IPS DF 6.9 (cell line): ENCODE data around the gene ZNF2.

Source experiments
- DNase-seq: peaks from one replicate; pipeline ENCODE4 v3.0.0-alpha.2; 2013; ENCODE audit warnings: low read depth, low spot score
- H3K27ac ChIP-seq: one replicate; pipeline ENCODE4 v1.5.1; 2013; ENCODE audit warnings: low read length, control low read depth
- H3K27me3 ChIP-seq: 2 replicates; pipeline ENCODE4 v1.6.1; 2013; ENCODE audit warnings: mild to moderate bottlenecking, low read length; ENCODE audit not compliant: control insufficient read depth, insufficient read depth
- H3K36me3 ChIP-seq: 2 replicates; pipeline ENCODE4 v1.6.1; 2013; ENCODE audit warnings: low read length; ENCODE audit not compliant: control insufficient read depth, insufficient read depth
- H3K4me1 ChIP-seq: 2 replicates; pipeline ENCODE4 v1.6.1; 2013; ENCODE audit warnings: low read length; ENCODE audit not compliant: control insufficient read depth, insufficient read depth
- H3K4me3 ChIP-seq: 2 replicates; pipeline ENCODE4 v1.5.1; 2013; ENCODE audit warnings: mild to moderate bottlenecking, low read length
- H3K9me3 ChIP-seq: 2 replicates; pipeline ENCODE4 v1.6.1; 2013; ENCODE audit warnings: low read length, inconsistent platforms; ENCODE audit not compliant: control insufficient read depth, insufficient read depth
- WGBS: extraction: QIAGEN DNeasy Blood & Tissue Kit; methylation state at CpG from one replicate; pipeline ENCODE4 v1.1.7; 2013; ENCODE audit warnings: mixed read lengths, missing lambda C conversion rate; ENCODE audit not compliant: insufficient read length, insufficient coverage; 5-methylcytosine and 5-hydroxymethylcytosine counted together

The ZNF2 gene

DNA sequence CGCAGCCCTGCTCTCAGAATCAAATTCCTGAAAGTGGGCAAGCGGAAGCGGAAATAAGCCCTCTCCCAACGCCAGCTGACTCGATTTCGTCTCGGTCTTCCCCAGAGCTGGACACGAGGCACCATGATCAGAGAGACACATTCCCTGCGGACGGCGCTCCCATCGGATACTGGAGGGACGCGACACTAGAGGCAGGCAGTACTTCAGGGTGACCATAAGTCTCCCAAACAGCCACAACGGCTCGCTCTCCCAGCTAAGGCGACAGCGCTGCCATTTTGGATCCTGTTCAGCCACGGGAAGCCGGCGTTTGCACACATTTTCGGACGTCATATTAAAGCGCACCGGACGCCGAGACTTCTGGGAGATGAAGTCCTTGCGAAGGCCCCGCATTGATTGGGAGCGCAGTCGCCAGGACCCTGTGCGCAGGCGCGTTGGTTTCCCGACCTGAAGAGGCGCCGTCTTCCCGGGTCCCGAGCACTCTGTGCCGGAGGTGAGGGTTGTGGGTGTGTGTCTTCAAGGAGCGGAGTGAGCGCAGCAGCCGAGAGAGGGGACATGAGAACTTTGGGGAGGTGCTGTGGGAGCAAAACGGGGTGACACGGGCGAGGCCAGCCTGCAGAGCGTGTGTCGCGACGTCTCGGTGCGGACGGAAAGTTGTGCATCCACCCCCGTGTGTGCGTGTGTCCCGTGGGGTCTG, at the start of gene ZNF2:
Gene ZNF2, plus strand, starts transcription at position 439 of the 694 bp plus-strand sequence. CDS start 10,418 bp downstream, outside the sequence.
- Histone ChIP-seq H3K36me3 (no peaks in the 10 kb centered on the region), H3K4me1 (no peaks in the 10 kb centered on the region), H3K27ac (no peak within 1 kb of the TSS), H3K27me3 (no peaks in the 10 kb centered on the region), H3K4me3 (peak within 1 kb of the TSS; percentile 82), H3K9me3 (no peaks in the 10 kb centered on the region)
- DNase-seq: peak; percentile 92
- WGBS: no CpG with 5 or more reads among the region's 56 CpGs

DNA sequence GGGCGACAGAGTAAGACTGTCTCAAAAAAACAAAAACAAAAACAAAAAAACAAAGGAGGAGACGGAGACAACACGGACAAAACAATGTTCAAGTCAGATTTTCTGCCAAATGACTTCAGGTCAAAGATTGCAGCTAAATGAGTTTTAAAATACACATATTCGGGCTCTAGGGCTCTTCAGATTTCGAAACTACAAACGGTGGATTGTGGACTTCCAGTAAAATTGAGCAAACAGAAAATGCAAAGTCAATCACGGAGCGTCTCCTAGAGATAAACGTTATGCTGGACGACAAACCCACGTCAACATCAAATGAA, 44.6 kb upstream of the ZNF2 start:
- no peaks in the 10 kb centered on the region for H3K36me3 ChIP-seq
- DNase-seq: no peak
- no CpG with 5 or more reads among the region's 11 CpGs for WGBS
- H3K27ac ChIP-seq: no peak overlapping the region
- H3K4me3 ChIP-seq: peak overlapping the region; percentile 62
- H3K9me3 ChIP-seq: no peaks in the 10 kb centered on the region
- H3K27me3 ChIP-seq: no peaks in the 10 kb centered on the region
- 0 out of 2 replicates have a peak, but pooled peaks cover 3% of the 10 kb centered on the region for H3K4me1 ChIP-seq

DNA sequence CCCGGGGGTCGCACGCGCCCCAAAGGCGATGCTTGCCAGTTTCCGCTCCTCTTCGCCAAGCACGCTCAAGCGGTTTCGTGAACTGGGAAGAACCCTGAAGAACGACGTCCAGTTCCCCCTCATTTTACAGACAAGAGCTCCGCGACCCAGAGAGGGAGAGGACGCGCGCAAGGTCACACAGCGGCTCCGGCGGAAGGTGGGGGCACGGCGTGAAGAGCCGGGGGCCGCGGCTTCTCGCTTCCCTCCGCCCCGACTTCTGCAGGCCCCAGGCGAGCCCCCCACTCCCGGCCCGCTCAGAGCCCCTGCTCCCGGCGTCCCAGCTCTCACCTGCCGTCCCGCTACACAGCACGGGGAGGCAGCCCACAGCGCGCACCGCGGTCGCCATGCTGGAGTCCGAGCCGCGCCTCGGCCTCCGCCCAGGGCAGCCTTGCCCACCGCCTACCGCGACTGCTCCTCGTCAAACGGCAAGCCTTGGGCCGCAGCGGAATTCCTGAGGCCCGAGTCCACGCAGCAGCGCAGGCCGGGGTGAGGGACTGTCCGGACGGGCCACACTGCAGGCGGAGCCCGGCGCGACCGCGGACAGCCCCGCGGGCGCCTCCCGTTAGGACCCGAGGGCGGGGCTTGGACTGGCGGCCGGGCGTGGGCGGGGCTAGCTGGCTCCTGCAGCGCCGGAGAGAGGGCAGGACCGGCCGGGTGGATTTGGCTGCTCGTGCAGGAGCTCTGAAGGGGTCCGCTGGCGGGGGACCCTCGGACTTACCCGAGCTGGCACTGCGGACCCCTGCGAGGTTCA, 44.0 kb upstream of the ZNF2 start, which contains the start of gene MRPS5:
Gene MRPS5, minus strand, starts transcription at position 402 of the 790 bp plus-strand sequence. Its CDS starts 17 bp downstream, at position 385.
- DNase-seq: peak; percentile 11
- Histone ChIP-seq H3K9me3 (no peaks in the 10 kb centered on the region), H3K36me3 (no peaks in the 10 kb centered on the region), H3K27me3 (no peaks in the 10 kb centered on the region), H3K4me1 (0 out of 2 replicates have a peak, but pooled peaks cover 3% of the 10 kb centered on the region), H3K4me3 (peak within 1 kb of the TSS; percentile 62), H3K27ac (no peak within 1 kb of the TSS)
- WGBS: no CpG with 5 or more reads among the region's 86 CpGs

DNA sequence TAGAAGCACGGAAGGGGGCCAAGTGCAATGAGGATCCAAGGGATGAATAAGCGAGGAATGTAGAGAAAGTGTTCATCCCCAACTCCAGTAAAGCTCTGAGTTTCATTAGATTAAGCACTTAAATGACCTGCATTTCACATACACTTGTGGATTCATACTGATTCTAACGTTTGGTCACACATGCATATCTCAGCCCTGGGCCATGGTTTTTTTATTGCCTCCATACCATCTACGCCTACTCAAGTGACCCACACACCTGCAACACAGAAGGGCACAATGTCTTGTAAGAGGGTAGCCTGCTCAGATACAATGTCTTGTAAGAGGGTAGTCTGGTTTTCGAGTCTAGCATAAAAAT, 43.4 kb upstream of the ZNF2 start:
- no peaks in the 10 kb centered on the region for H3K36me3 ChIP-seq
- H3K4me3 ChIP-seq: peak overlapping the region; percentile 62; the same call in 1 of the 2 replicates
- no peak for DNase-seq
- H3K27me3 ChIP-seq: no peaks in the 10 kb centered on the region
- H3K9me3 ChIP-seq: no peaks in the 10 kb centered on the region
- 0 out of 2 replicates have a peak, but pooled peaks cover 3% of the 10 kb centered on the region for H3K4me1 ChIP-seq
- H3K27ac ChIP-seq: no peak overlapping the region
- no CpG with 5 or more reads among the region's 5 CpGs for WGBS

DNA sequence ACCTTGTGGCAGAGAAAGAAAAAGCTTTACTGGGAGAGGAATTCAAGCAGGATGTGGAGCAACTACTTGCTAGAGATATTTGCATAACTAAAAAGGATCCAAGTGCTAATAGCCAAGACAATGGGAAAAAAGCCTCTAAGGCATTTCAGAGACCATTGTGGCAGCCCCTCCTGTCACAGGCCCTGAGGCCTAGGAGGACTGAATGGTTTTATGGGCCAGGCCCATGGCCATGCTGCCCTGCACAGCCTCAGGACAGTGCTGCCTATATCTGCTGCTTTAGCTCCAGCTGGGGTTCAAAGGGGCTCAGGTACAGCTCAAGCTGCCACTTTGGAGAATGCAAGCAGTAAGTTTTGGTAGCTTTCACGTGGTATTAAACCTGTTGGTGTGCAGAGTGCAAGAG, 26.9 kb upstream of the ZNF2 start:
- H3K27ac ChIP-seq: no peak overlapping the region
- H3K36me3 ChIP-seq: no peaks in the 10 kb centered on the region
- H3K9me3 ChIP-seq: peaks cover 4% of the 10 kb centered on the region
- H3K27me3 ChIP-seq: no peaks in the 10 kb centered on the region
- no peaks in the 10 kb centered on the region for H3K4me1 ChIP-seq
- no CpG with 5 or more reads among the region's 1 CpG for WGBS
- DNase-seq: no peak
- H3K4me3 ChIP-seq: no peak overlapping the region

DNA sequence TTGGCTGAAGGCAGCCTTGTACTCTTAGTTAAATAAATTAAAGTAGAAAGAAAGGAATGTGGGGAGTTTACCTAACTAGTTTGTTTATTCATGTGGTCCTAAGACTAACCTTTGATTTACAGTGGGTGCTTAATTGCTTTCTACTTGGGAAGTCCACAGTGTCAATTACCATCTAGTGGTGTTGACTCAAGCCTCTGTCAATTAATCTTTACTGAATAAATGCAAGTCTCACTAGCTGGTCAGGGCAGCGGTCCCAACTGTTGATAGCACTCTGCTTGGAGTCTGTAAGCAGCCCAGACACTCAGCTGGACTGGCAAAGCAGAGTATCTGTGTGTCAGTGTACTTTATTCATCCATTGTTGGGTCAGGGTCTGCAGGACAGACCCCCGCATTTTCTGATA, 21.8 kb upstream of the ZNF2 start:
- H3K36me3 ChIP-seq: no peaks in the 10 kb centered on the region
- no CpG with 5 or more reads among the region's 2 CpGs for WGBS
- no peak for DNase-seq
- no peak overlapping the region for H3K27ac ChIP-seq
- H3K4me3 ChIP-seq: no peak overlapping the region
- peaks cover 8% of the 10 kb centered on the region for H3K9me3 ChIP-seq
- H3K4me1 ChIP-seq: no peaks in the 10 kb centered on the region
- H3K27me3 ChIP-seq: no peaks in the 10 kb centered on the region

DNA sequence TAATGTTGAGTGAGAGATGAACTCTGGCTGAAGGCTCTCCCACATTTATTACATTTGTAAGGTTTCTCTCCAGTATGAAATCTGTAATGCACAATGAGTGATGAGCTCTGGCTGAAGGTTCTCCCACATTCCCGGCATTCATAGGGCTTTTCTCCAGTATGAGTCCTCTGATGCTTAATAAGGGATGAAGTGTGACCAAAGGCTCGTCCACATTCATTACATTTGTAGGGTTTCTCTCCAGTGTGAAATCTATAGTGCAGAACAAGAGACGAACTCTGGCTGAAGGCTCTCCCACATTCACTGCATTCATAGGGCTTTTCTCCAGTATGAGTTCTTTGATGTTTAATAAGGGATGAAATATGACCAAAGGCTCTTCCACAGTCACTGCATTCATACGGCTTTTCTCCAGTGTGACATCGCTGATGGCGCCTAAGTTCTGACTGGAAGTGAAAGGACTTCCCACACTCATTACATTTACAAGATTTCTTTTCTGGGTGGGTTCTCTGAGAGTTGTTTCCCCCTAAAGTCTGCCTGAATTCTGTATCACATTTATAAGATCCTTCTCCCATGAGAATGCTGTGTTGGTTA, 16.1 kb upstream of the ZNF2 start:
- H3K4me1 ChIP-seq: no peaks in the 10 kb centered on the region
- WGBS: no CpG with 5 or more reads among the region's 6 CpGs
- H3K9me3 ChIP-seq: peaks cover 10% of the 10 kb centered on the region
- H3K27me3 ChIP-seq: no peaks in the 10 kb centered on the region
- no peaks in the 10 kb centered on the region; the same call in 1 of the 2 replicates for H3K36me3 ChIP-seq
- no peak overlapping the region for H3K4me3 ChIP-seq
- no peak overlapping the region for H3K27ac ChIP-seq
- no peak for DNase-seq

DNA sequence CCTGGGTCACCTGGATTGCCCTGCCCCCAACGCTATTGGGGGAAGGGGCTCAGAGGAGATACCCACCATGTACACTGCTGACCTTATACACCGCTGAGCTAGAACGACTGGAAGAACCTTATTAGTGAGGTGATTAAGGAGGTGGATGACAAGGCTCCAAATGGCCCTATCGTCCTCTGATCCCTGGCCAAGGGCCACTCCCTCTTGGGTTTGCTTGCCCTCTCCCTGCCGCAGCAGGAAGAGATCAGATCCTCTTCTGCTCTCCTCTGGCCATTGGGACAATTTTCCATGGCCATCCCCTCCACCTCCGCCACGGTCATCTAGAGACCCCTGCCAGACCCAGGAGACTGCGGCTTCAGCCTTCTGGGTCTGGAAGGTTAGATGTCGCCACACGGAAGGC, 7.2 kb upstream of the ZNF2 start:
- Histone ChIP-seq H3K27ac (no peak overlapping the region), H3K4me1 (no peaks in the 10 kb centered on the region; the same call in 1 of the 2 replicates), H3K27me3 (no peaks in the 10 kb centered on the region; the same call in none of the 2 replicates), H3K9me3 (peaks cover 1% of the 10 kb centered on the region; the same call in 1 of the 2 replicates), H3K4me3 (no peak overlapping the region; the same call in 1 of the 2 replicates), H3K36me3 (no peaks in the 10 kb centered on the region)
- no peak for DNase-seq
- WGBS: no CpG with 5 or more reads among the region's 10 CpGs

DNA sequence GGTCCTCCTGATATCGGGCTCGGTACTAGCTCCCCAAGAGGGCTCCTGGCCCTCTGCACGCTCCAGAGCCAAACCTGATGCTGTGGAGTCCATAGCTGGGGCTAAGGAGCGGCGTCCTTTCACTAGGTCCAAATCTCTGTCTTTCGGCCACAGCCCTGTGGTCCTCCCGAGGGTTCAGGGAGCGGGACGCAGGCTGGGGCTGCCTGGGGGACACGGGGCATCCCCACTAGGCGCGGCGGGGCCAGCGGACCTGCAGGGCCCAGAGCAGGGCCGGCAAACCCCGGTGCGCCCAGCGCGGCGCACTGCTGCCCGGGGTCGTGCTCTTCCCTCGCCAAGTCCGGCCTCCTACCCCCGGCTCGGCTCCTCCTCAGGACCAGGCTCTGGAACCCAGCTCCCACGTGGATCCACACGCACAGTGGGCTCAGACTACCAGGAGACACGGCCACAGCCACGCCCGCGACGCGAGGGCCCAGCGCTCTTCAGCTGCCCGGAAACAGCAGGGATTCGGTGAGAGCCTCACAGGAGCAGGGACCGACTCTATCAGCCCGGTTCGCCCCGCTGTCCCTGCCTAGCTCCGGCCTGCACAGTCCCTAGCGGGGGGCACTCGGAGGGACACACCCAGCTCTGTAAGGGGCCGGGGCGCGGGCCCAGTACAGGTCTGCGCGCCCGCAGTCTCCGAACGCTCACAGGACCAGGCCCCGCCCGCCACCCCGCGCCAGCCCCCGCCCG, 6.6 kb upstream of the ZNF2 start:
- DNase-seq: no peak
- Histone ChIP-seq H3K4me1 (no peaks in the 10 kb centered on the region; the same call in 1 of the 2 replicates), H3K4me3 (peak overlapping the region; percentile 61; the same call in 1 of the 2 replicates), H3K27me3 (no peaks in the 10 kb centered on the region; the same call in none of the 2 replicates), H3K9me3 (peaks cover under 1% of the 10 kb centered on the region; the same call in 1 of the 2 replicates), H3K27ac (no peak overlapping the region), H3K36me3 (no peaks in the 10 kb centered on the region)
- no CpG with 5 or more reads among the region's 58 CpGs for WGBS
